ENCODE results near the gene NQO1.

Gene NQO1

GRCh38 chr16:69703638-69704037 is 22.7 kb downstream of the NQO1 start:
- no peak for DNase-seq

- DNase-seq, result no peak
These were observed 24.5 kb downstream of the NQO1 start for GRCh38 chr16:69701866-69702265.

DNA sequence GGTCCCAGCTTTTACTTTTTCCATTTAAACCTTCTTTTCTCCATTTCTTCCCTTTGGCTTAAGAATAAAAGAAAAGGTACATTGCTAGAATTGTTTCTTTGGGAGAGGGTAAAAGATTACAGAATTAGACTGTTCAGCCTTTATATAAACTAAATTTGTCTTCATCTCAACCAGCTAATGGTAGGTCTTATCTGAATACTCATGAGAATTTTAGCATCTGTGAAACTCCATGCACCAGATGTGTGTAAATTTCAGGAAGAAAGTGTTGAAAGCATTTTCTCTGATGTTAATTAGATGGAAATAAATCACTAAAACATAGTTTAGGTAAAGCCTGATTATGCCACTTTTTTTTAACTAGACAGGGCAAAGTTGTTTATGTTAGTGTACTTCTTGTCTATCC is 24.9 kb downstream of the NQO1 start:
- DNase-seq, result no peak

DNA sequence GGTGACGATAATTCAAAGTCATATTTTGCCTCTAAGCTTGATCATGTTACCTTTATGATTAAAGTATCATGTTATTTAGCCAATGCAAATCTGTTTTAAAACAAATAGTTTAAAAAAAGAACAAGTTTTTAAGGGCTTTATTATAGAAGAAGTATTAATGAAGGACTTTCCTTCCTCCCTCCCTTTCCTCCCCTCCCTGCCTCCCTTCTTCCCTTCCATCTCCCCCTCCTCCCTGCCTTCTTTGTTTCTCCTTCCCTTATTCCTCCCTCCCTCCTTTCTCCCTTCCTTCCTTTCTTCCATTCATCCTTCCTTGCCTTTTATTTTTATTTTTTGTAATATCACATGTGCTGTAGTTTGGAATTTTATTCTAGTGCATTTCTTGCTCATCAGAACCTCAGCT is 26.4 kb downstream of the NQO1 start:
- no peak for DNase-seq

DNA sequence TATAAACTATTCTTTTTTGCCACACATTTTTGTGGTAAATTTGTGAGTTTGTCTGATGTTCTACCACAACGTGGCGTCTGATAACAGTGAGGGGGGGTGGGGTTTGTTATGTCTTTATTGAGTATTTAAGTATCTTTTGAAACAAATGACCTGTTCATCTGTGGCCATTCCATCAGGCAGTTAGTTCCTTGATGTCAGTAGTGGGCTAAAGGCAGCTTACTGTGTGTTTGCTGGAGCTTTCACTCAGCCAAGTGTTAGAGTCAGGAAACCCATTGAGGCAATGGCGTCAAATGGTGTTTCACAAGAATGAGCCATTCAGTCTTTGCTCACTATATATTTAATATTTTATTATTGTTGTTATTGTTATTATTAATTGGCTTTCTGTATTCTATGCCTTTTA is 28.0 kb downstream of the NQO1 start:
- no peak for DNase-seq

DNA sequence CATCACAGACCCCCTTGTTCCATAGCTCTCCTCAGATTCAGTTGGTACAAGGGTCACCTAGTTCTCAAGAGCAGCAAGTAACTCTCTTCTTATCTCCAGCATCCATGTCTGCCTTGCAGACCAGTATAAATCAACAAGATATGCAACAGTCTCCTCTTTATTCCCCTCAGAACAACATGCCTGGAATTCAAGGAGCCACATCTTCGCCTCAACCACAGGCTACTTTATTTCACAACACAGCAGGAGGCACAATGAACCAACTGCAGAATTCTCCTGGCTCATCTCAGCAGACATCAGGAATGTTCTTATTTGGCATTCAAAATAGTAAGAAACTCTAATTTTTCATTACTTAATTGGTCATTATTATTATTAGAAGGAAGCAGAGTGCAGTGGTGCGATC is 32.4 kb downstream of the NQO1 start:
- no peak for DNase-seq

GRCh38 chr16:69691980-69692911 is 34.1 kb downstream of the NQO1 start:
- DNase-seq, result no peak

- no peak for DNase-seq
These were observed 37.8 kb downstream of the NQO1 start for GRCh38 chr16:69688589-69688988.

- no peak for DNase-seq
These were observed 46.0 kb downstream of the NQO1 start for GRCh38 chr16:69680358-69680757.

- no peak for DNase-seq
These were observed 53.2 kb downstream of the NQO1 start for GRCh38 chr16:69672998-69673713.

DNA sequence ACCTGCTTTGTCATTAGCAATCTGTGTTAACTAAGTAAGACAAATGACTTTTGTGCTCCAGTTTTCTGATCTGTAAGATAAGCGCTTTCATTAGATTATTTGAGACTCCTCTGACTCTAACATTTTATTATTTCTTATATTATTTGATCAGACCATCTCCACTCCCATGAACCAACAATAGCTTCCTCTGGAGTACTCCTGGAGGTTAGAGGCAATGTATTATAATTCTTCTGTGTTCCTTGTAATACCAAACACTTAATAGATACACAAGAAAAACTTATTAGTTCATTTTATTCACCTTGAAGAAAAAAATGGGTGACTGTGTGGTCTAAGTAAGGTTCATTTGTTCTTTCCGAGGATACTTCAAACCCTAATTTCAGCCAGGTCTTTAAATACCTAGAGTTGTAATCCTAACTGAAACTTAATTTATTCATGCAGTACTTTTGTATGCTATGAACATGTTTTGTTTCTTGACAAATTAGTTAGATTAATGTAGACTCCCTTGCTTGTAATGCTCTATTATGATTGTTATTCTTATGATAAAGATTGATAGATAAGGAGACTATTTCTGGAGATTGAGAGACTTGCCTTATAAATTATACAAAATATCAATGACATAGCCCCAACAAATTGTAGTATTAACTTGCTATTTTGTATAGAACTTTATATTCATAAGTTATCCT is 53.9 kb downstream of the NQO1 start:
- no peak for DNase-seq

GRCh38 chr16:69669577-69669976 is 56.8 kb downstream of the NQO1 start:
- no peak for DNase-seq

DNA sequence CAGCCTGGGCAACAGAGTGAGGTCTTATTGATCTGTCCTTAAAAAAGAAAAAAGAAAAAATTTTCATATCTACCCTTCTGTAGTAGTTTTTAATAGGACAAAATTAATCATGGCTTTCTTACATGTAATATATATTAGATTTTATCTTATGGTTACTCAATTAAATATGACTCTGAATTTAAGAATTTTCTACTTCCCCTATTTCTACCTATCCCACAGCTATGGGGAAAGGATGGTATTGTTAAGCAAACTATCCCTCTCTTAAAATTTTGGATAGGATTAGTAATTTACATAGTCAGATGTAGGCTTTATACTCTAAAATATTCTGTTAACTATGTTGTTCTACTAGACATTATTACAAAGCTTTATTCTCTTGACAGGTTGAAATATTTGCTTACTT is 62.5 kb downstream of the NQO1 start:
- DNase-seq, result no peak

GRCh38 chr16:69662901-69663300 is 63.5 kb downstream of the NQO1 start:
- no peak for DNase-seq

- no peak for DNase-seq
These were observed 66.2 kb downstream of the NQO1 start for GRCh38 chr16:69660166-69660565.

Measured in CD4-positive, alpha-beta T cell treated with Interleukin-12 subunit alpha and Interleukin-12 subunit beta, for 1 hour (primary cell).